HCT116 (cell line): ENCODE results near the gene GPR139. TPM values are rescaled to one million over a fixed set of nuclear protein-coding genes. Genes with fewer than 3 reads are reported as not detected.

Experiments used
- ATAC-seq: fragments of 200-7000 bp; cut with Tn5 transposase; 2 replicates; pipeline ENCODE4 v1.9.1; 2020; ENCODE audit warnings: mild to moderate bottlenecking, moderate library complexity
- BruUV-seq: library from RNA; stranded (reverse); fragments of 400-500 nt; replicated peaks from 2 replicates; lab custom pipeline; 2021; lab: Mats Ljungman, UMichigan
- CTCF ChIA-PET: fragments of 300-600 bp; sonication (Branson Sonifier 250); formaldehyde crosslinking; loops from one replicate; lab custom pipeline; 2021; ENCODE audit warnings: antibody characterized with exemption; lab: Charles Lee
- POLR2A ChIA-PET: fragments of 300-600, 350-600 bp; sonication (Branson Sonifier 250); formaldehyde crosslinking; loops from one replicate; lab custom pipeline; 2021; ENCODE audit warnings: antibody characterized with exemption; lab: Charles Lee
- RAD21 ChIA-PET, 2 experiments: fragments of 300-600 bp; sonication (Branson Sonifier 250); formaldehyde crosslinking; loops; one replicate each; lab custom pipeline; 2023; ENCODE audit warnings: low total read pairs in 2 of 2; ENCODE audit not compliant: uncharacterized antibody in 2 of 2, unreplicated experiment in 2 of 2, low non-redundant PET in 1 of 2; lab: Charles Lee
- DNase-seq: peaks from one replicate; pipeline ENCODE4 v3.0.0-alpha.2; 2010; ENCODE audit warnings: low read depth, low spot score
- H2AFZ ChIP-seq: fragments of 200-600 bp; shearing (Covaris generic), sonication (generic); 2 replicates; pipeline ENCODE4 v1.6.1; 2017; ENCODE audit warnings: low read depth, mixed run types, mixed read lengths, antibody characterized with exemption, low read length; ENCODE audit not compliant: poor library complexity, severe bottlenecking
- H3K27ac ChIP-seq: 2 replicates; pipeline ENCODE4 v1.5.1; 2012; ENCODE audit warnings: low read depth, low read length
- H3K27me3 ChIP-seq: fragments of 200-600 bp; sonication (generic); 2 replicates; pipeline ENCODE4 v1.6.1; 2016; ENCODE audit warnings: mixed run types, low read length, mixed read lengths; ENCODE audit not compliant: insufficient read depth
- H3K36me3 ChIP-seq, 2 experiments: fragments of 200-500 bp in 1 of 2; fragments of 200-600 bp in 1 of 2; sonication (Bioruptor generic) in 1 of 2; sonication (generic) in 1 of 2; 2 replicates each; pipeline versions ENCODE4 v1.5.1 to v1.6.1; 2014 to 2016; ENCODE audit warnings: low read length in 2 of 2, inconsistent platforms in 1 of 2, mixed read lengths in 1 of 2, mixed run types in 1 of 2; ENCODE audit not compliant: insufficient read depth in 2 of 2, control insufficient read depth in 1 of 2
- H3K4me1 ChIP-seq, 2 experiments: fragments of 200-600 bp in 1 of 2; sonication (generic) in 1 of 2; 2 replicates each; pipeline versions ENCODE4 v1.5.1 to v1.6.1; 2012 to 2017; ENCODE audit warnings: low read length in 2 of 2, inconsistent platforms in 1 of 2, mild to moderate bottlenecking in 1 of 2, mixed read lengths in 1 of 2, mixed run types in 1 of 2, moderate library complexity in 1 of 2; ENCODE audit not compliant: insufficient read depth in 2 of 2, control insufficient read depth in 1 of 2
- H3K4me2 ChIP-seq: fragments of 200-600 bp; sonication (generic); 2 replicates; pipeline ENCODE4 v1.6.1; 2017; ENCODE audit warnings: mixed run types, low read length, mixed read lengths
- H3K4me3 ChIP-seq, 2 experiments: fragments of 200-600 bp in 1 of 2; sonication (generic) in 1 of 2; replicated peaks in 1 of 2; 2 replicates each; pipeline ENCODE4 v1.5.1; 2011 to 2016; ENCODE audit warnings: low read length in 2 of 2, control low read depth in 1 of 2, low read depth in 1 of 2, mild to moderate bottlenecking in 1 of 2, mixed read lengths in 1 of 2, mixed run types in 1 of 2
- H3K79me2 ChIP-seq: fragments of 200-600 bp; sonication (generic); 2 replicates; pipeline ENCODE4 v1.6.1; 2017; ENCODE audit warnings: mild to moderate bottlenecking, mixed run types, low read length, moderate library complexity, mixed read lengths; ENCODE audit not compliant: insufficient read depth
- H3K9ac ChIP-seq: fragments of 200-600 bp; sonication (generic); 2 replicates; pipeline ENCODE4 v1.6.1; 2016; ENCODE audit warnings: low read length, mixed read lengths
- H3K9me2 ChIP-seq: fragments of 200-600 bp; sonication (generic), shearing (Covaris generic); 2 replicates; pipeline ENCODE4 v1.6.1; 2017; ENCODE audit warnings: mixed run types, mild to moderate bottlenecking, moderate library complexity; ENCODE audit not compliant: insufficient read depth
- H3K9me3 ChIP-seq, 2 experiments: fragments of 200-500 bp in 1 of 2; fragments of 200-600 bp in 1 of 2; sonication (Bioruptor generic) in 1 of 2; sonication (generic) in 1 of 2; 2 replicates each; pipeline ENCODE4 v1.6.1; 2014 to 2017; ENCODE audit warnings: low read length in 2 of 2, mixed read lengths in 2 of 2, inconsistent platforms in 1 of 2, low read depth in 1 of 2, mild to moderate bottlenecking in 1 of 2, mixed run types in 1 of 2, moderate library complexity in 1 of 2; ENCODE audit not compliant: control insufficient read depth in 1 of 2, insufficient read depth in 1 of 2
- H4K20me1 ChIP-seq: fragments of 200-600 bp; sonication (generic), shearing (Covaris generic); 2 replicates; pipeline ENCODE4 v1.6.1; 2017; ENCODE audit warnings: mixed run types, mild to moderate bottlenecking, moderate library complexity; ENCODE audit not compliant: insufficient read depth
- CTCF ChIP-seq, 3 experiments: fragments of 200-600 bp in 1 of 3; sonication (generic) in 1 of 3; IDR thresholded peaks in 2 of 3; conservative IDR thresholded peaks in 1 of 3; 2 replicates each; pipeline ENCODE4 v1.5.1; 2012 to 2017; ENCODE audit warnings: low read depth in 2 of 3, low read length in 2 of 3, antibody characterized with exemption in 1 of 3, borderline replicate concordance in 1 of 3, control low read depth in 1 of 3, mild to moderate bottlenecking in 1 of 3, mixed read lengths in 1 of 3, mixed run types in 1 of 3, moderate library complexity in 1 of 3; ENCODE audit not compliant: insufficient read depth in 1 of 3
- MAX ChIP-seq: IDR thresholded peaks from 2 replicates; pipeline ENCODE4 v1.6.1; 2012
- POLR2A ChIP-seq: IDR thresholded peaks from 2 replicates; pipeline ENCODE4 v1.7.0; 2011; ENCODE audit warnings: borderline replicate concordance; ENCODE audit not compliant: insufficient read depth, insufficient read length; ENCODE audit errors: extremely low read depth
- POLR2AphosphoS5 ChIP-seq: IDR thresholded peaks from 2 replicates; pipeline ENCODE4 v1.6.1; 2011; ENCODE audit warnings: mild to moderate bottlenecking, low read depth, low read length, moderate library complexity
- YY1 ChIP-seq: IDR thresholded peaks from 2 replicates; pipeline ENCODE4 v1.6.1; 2011; ENCODE audit warnings: low read length, low read depth, moderate library complexity, mild to moderate bottlenecking; ENCODE audit not compliant: insufficient replicate concordance; ENCODE audit errors: extremely low read depth
- ZBTB33 ChIP-seq: IDR thresholded peaks from 2 replicates; pipeline ENCODE4 v1.6.1; 2011; ENCODE audit warnings: mild to moderate bottlenecking, low read length, moderate library complexity; ENCODE audit not compliant: insufficient replicate concordance; ENCODE audit errors: extremely low read depth
- intact Hi-C: fragments of 100-400 bp; cut with micrococcal nuclease; formaldehyde crosslinking; loops from 2 replicates; pipeline ENCODE4 v1.10.0; 2022
- total RNA-seq: library from RNA; stranded (reverse); gene quantifications from one replicate; pipeline ENCODE4 v1.2.1, GENCODE V29; 2021; ENCODE audit not compliant: unreplicated experiment

GPR139 gene
- total RNA-seq, 1 experiment from 2014 or later = not detected

- BruUV-seq = no TSS peak
- ATAC-seq (no peak), DNase-seq (no peak)
- no peaks in the 10 kb centered on the region for H3K9me2 ChIP-seq
- H3K4me2 ChIP-seq = no peak overlapping the region
- H3K79me2 ChIP-seq = no peaks in the 10 kb centered on the region
- H3K4me3 ChIP-seq = no peak overlapping the region
- intact Hi-C loops = no loop called here
- ChIA-PET RAD21 (no interaction called here), POLR2A (no interaction called here), CTCF (no interaction called here)
- H2AFZ ChIP-seq = no peak overlapping the region
- no peaks in the 10 kb centered on the region for H3K36me3 ChIP-seq
- H3K27me3 ChIP-seq = peaks cover 72% of the 10 kb centered on the region
- H4K20me1 ChIP-seq = no peaks in the 10 kb centered on the region
- H3K27ac ChIP-seq = no peak overlapping the region
- H3K9me3 ChIP-seq = no peaks in the 10 kb centered on the region
- no peak overlapping the region for H3K9ac ChIP-seq
- H3K4me1 ChIP-seq = no peaks in the 10 kb centered on the region
- no peak for TF ChIP-seq ZBTB33
- no peak for TF ChIP-seq POLR2A
- TF ChIP-seq POLR2AphosphoS5 = no peak
- no peak for TF ChIP-seq YY1
- no peak for TF ChIP-seq MAX
- no peak for TF ChIP-seq CTCF (IDR thresholded peaks at IDR 0.05 in 2 of 3, conservative IDR thresholded peaks at IDR 0.05 in 1 of 3; ENCODE audit: borderline replicate concordance in 1 of 3, insufficient read depth in 1 of 3, low read depth in 2 of 3, low read length in 2 of 3)
These were observed 30.8 kb downstream of the GPR139 start for GRCh38 chr16:20042848-20043247.
